HG03060 (cell line): ENCODE data around the gene EVX2.

ENCODE experiments used
- ATAC-seq: cut with Tn5 transposase; IDR thresholded peaks from one replicate; pipeline ENCODE4 v1.9.1; 2021; ENCODE audit warnings: low read depth, moderate number of reproducible peaks; ENCODE audit not compliant: unreplicated experiment

EVX2 gene

GRCh38 chr2:176085120-176085788 is 1.5 kb upstream of the EVX2 start:
- no peak for ATAC-seq

- no peak for ATAC-seq
These were observed 903 bp upstream of the EVX2 start for GRCh38 chr2:176084611-176085119.

GRCh38 chr2:176082824-176083751 is 674 bp downstream of the EVX2 start:
- no peak for ATAC-seq

- no peak for ATAC-seq
These were observed 1.3 kb downstream of the EVX2 start for GRCh38 chr2:176082525-176082823.

- no peak for ATAC-seq
These were observed 1.8 kb downstream of the EVX2 start for GRCh38 chr2:176081837-176082524.

GRCh38 chr2:176081376-176081836 is 2.4 kb downstream of the EVX2 start:
- no peak for ATAC-seq

GRCh38 chr2:176080540-176081375 is 3.0 kb downstream of the EVX2 start:
- ATAC-seq: no peak

GRCh38 chr2:176079831-176080539 is 3.8 kb downstream of the EVX2 start:
- no peak for ATAC-seq

- ATAC-seq: no peak
These were observed 4.4 kb downstream of the EVX2 start for GRCh38 chr2:176079285-176079830.

- ATAC-seq: no peak
These were observed 5.0 kb downstream of the EVX2 start for GRCh38 chr2:176078541-176079284.

- no peak for ATAC-seq
These were observed 7.0 kb downstream of the EVX2 start for GRCh38 chr2:176076796-176077195.

GRCh38 chr2:176076063-176076462 is 7.7 kb downstream of the EVX2 start:
- ATAC-seq: no peak

- no peak for ATAC-seq
These were observed 8.3 kb downstream of the EVX2 start for GRCh38 chr2:176075481-176075880.

GRCh38 chr2:176074919-176075425 is 8.8 kb downstream of the EVX2 start:
- ATAC-seq: no peak

- ATAC-seq: no peak
These were observed 10.5 kb downstream of the EVX2 start for GRCh38 chr2:176072951-176073904.

- no peak for ATAC-seq
These were observed 11.5 kb downstream of the EVX2 start for GRCh38 chr2:176072292-176072669.
